GM23338 (cell line): ENCODE results near the gene ITGA8. TPM values are rescaled to one million over a fixed set of nuclear protein-coding genes. Genes with fewer than 3 reads are reported as not detected.

ENCODE experiments used
- ATAC-seq: fragments of 200-7000 bp; cut with Tn5 transposase; 3 replicates; pipeline ENCODE4 v1.9.1; 2020
- DNase-seq: peaks from one replicate; pipeline ENCODE4 v3.0.0-alpha.2; 2015; ENCODE audit warnings: low spot score
- H2AFZ ChIP-seq: fragments of 200-600 bp; sonication (generic); 2 replicates; pipeline ENCODE4 v1.8.0; 2016; ENCODE audit warnings: antibody characterized with exemption, mild to moderate bottlenecking, moderate library complexity
- H3F3A ChIP-seq: fragments of 200-600 bp; sonication (generic); replicated peaks from 2 replicates; pipeline ENCODE4 v1.8.0; 2017; ENCODE audit warnings: antibody characterized with exemption, mixed run types, low read depth
- H3K27ac ChIP-seq: fragments of 200-600 bp; sonication (generic); 2 replicates; pipeline ENCODE4 v1.6.1; 2016; ENCODE audit warnings: low read depth
- H3K27me3 ChIP-seq: fragments of 200-600 bp; sonication (generic); 2 replicates; pipeline ENCODE4 v1.8.0; 2016; ENCODE audit warnings: mild to moderate bottlenecking, mixed run types, moderate library complexity; ENCODE audit not compliant: insufficient read depth
- H3K36me3 ChIP-seq: fragments of 200-600 bp; sonication (generic); 2 replicates; pipeline ENCODE4 v1.8.0; 2016; ENCODE audit warnings: mild to moderate bottlenecking; ENCODE audit not compliant: insufficient read depth
- H3K4me1 ChIP-seq: fragments of 200-600 bp; sonication (generic); 2 replicates; pipeline ENCODE4 v1.8.0; 2016; ENCODE audit warnings: mild to moderate bottlenecking, moderate library complexity; ENCODE audit not compliant: insufficient read depth
- H3K4me2 ChIP-seq: fragments of 200-600 bp; sonication (generic); 2 replicates; pipeline ENCODE4 v1.7.1; 2017; ENCODE audit warnings: mixed run types
- H3K4me3 ChIP-seq: fragments of 200-600 bp; sonication (generic); 2 replicates; pipeline ENCODE4 v1.6.1; 2016; ENCODE audit warnings: mixed run types
- H3K79me2 ChIP-seq: fragments of 200-600 bp; sonication (generic); replicated peaks from 2 replicates; pipeline ENCODE4 v1.8.0; 2017; ENCODE audit warnings: mild to moderate bottlenecking; ENCODE audit not compliant: insufficient read depth
- H3K9me2 ChIP-seq: fragments of 200-600 bp; sonication (generic); 2 replicates; pipeline ENCODE4 v1.8.0; 2017; ENCODE audit not compliant: insufficient read depth
- H4K20me1 ChIP-seq: fragments of 200-600 bp; sonication (generic); replicated peaks from 2 replicates; pipeline ENCODE4 v1.8.0; 2017; ENCODE audit warnings: mild to moderate bottlenecking; ENCODE audit not compliant: insufficient read depth
- H3K27ac Mint-ChIP-seq: 2 replicates; pipeline ENCODE4 v1.8.0; 2020; ENCODE audit warnings: inconsistent platforms, mild to moderate bottlenecking, moderate library complexity, mixed read lengths
- H3K27me3 Mint-ChIP-seq: 3 replicates; pipeline ENCODE4 v1.8.0; 2022; ENCODE audit warnings: low read depth, mild to moderate bottlenecking, moderate library complexity, mixed read lengths, inconsistent platforms; ENCODE audit not compliant: insufficient read depth, poor library complexity
- H3K36me3 Mint-ChIP-seq: 3 replicates; pipeline ENCODE4 v1.8.0; 2021; ENCODE audit warnings: low read depth, mild to moderate bottlenecking, inconsistent platforms, moderate library complexity, mixed read lengths
- H3K4me1 Mint-ChIP-seq: 3 replicates; pipeline ENCODE4 v1.8.0; 2020; ENCODE audit warnings: mild to moderate bottlenecking, inconsistent platforms, mixed read lengths
- H3K4me3 Mint-ChIP-seq: 3 replicates; pipeline ENCODE4 v1.8.0; 2021; ENCODE audit warnings: moderate library complexity, mild to moderate bottlenecking, inconsistent platforms, mixed read lengths
- H3K9me3 Mint-ChIP-seq: 3 replicates; pipeline ENCODE4 v1.8.0; 2020; ENCODE audit warnings: moderate library complexity, mild to moderate bottlenecking, inconsistent platforms, mixed read lengths
- CREB1 ChIP-seq: fragments of 250-450 bp; sonication (Bioruptor Pico); IDR thresholded peaks from 2 replicates; pipeline ENCODE4 v1.5.0; 2020; ENCODE audit warnings: low read depth, mild to moderate bottlenecking, moderate library complexity
- CTCF ChIP-seq, 2 experiments: fragments of 200-600 bp in 1 of 2; sonication (generic) in 1 of 2; conservative IDR thresholded peaks; 2 replicates each; pipeline versions ENCODE4 v1.5.1 to v1.6.1; 2016 to 2017; ENCODE audit warnings: antibody characterized with exemption in 2 of 2, low read depth in 2 of 2, mild to moderate bottlenecking in 2 of 2, moderate library complexity in 1 of 2
- EZH2 ChIP-seq: fragments of 200-600 bp; sonication (generic); IDR thresholded peaks from one replicate; pipeline ENCODE4 v1.8.0; 2017; ENCODE audit warnings: antibody characterized with exemption, mild to moderate bottlenecking, low read depth; ENCODE audit not compliant: unreplicated experiment
- EZH2phosphoT487 ChIP-seq: fragments of 200-600 bp; sonication (generic); IDR thresholded peaks from one replicate; pipeline ENCODE4 v1.8.1; 2018; ENCODE audit warnings: antibody characterized with exemption; ENCODE audit not compliant: unreplicated experiment
- JUNB ChIP-seq: IDR thresholded peaks from one replicate; pipeline ENCODE4 v1.6.1; 2016; ENCODE audit warnings: antibody characterized with exemption; ENCODE audit not compliant: unreplicated experiment
- NANOG ChIP-seq: IDR thresholded peaks from 2 replicates; pipeline ENCODE4 v1.6.1; 2016; ENCODE audit warnings: antibody characterized with exemption, borderline replicate concordance
- POLR2AphosphoS5 ChIP-seq: IDR thresholded peaks from 2 replicates; pipeline ENCODE4 v1.6.1; 2016; ENCODE audit warnings: antibody characterized with exemption, low read depth
- REST ChIP-seq: IDR thresholded peaks from one replicate; pipeline ENCODE4 v1.6.1; 2018; ENCODE audit warnings: antibody characterized with exemption; ENCODE audit not compliant: unreplicated experiment
- STAT1 ChIP-seq: IDR thresholded peaks from one replicate; pipeline ENCODE4 v1.6.1; 2016; ENCODE audit warnings: antibody characterized with exemption; ENCODE audit not compliant: unreplicated experiment
- ZNF114 ChIP-seq: fragments of 250-450 bp; sonication (Bioruptor Pico); IDR thresholded peaks from 2 replicates; pipeline ENCODE4 v1.5.0; 2020; ENCODE audit warnings: mild to moderate bottlenecking, moderate library complexity
- ZNF331 ChIP-seq: fragments of 250-450 bp; sonication (Bioruptor Pico); IDR thresholded peaks from 2 replicates; pipeline ENCODE4 v1.5.0; 2020; ENCODE audit warnings: low read depth, mild to moderate bottlenecking, moderate library complexity
- ZNF462 ChIP-seq: fragments of 250-450 bp; sonication (Bioruptor Pico); IDR thresholded peaks from 2 replicates; pipeline ENCODE4 v1.5.0; 2020; ENCODE audit warnings: mild to moderate bottlenecking, moderate library complexity
- polyA plus RNA-seq: library from polyadenylated mRNA; unstranded; fragments of >200 nt; fragmentation: Nextera tagmentation; extraction: Ambion mirVana; gene quantifications from 2 replicates; pipeline ENCODE4 v1.2.1, GENCODE V29; 2016
- total RNA-seq: library from RNA; depleted of rRNA; stranded (reverse); fragments of >200 nt; shearing (Covaris generic); gene quantifications from 2 replicates; pipeline ENCODE4 v1.2.3, GENCODE V29; 2014
- TF ChIP-seq, protein P1 (sequence below): IDR thresholded peaks from 2 replicates; pipeline ENCODE4 v1.6.1; 2016; ENCODE audit warnings: antibody characterized with exemption

Gene ITGA8
- total and polyA plus RNA-seq, 2 experiments from 2014 or later: not detected

DNA sequence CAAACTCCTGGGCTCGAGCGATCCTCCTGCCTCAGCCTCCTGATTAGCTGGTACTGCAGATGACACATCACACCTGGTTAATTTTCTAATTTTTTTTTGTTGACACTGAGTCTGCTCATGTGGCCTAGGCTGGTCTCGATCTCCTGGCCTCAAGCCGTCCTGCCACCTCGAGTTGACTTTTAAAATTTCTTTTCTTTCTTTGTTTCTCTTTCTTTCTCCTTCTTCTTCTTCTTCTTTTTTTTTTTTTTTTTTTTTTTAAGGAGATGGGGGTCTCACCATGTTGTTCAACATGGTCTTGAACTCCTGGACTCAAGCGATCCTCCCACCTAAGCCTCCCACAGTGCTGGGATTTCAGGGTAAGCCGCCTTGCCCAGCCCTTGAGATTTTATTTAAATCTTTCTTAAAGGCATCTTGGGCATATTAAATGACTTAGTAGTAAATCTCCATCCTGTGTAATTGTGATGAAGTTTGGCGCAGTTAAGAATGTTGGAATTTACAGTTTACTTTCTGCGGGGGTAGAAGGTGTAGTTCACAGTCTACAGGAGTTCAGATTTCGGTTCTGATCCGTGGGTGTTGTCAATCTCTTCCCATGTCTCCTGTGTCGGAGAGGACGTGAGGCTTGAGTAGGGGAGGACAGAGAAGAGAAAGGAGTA is 1.0 kb upstream of the ITGA8 start:
- DNase-seq: no peak
- Mint-ChIP-seq H3K27ac (no peak overlapping the region), H3K9me3 (no peaks in the 10 kb centered on the region), H3K27me3 (peaks cover 31% of the 10 kb centered on the region), H3K4me1 (peaks cover 12% of the 10 kb centered on the region; the same call in 2 of the 3 replicates), H3K4me3 (peak overlapping the region; percentile 22; the same call in 1 of the 3 replicates), H3K36me3 (no peaks in the 10 kb centered on the region)
- no peak for TF ChIP-seq NANOG
- no peak for TF ChIP-seq EZH2
- no peak for TF ChIP-seq CTCF (conservative IDR thresholded peaks at IDR 0.05; ENCODE audit: low read depth in 2 of 2)
- TF ChIP-seq EZH2phosphoT487: no peak
- TF ChIP-seq ZNF331: no peak
- TF ChIP-seq CREB1 (CRISPR knock-in tag): no peak
- TF ChIP-seq, protein P1, sequence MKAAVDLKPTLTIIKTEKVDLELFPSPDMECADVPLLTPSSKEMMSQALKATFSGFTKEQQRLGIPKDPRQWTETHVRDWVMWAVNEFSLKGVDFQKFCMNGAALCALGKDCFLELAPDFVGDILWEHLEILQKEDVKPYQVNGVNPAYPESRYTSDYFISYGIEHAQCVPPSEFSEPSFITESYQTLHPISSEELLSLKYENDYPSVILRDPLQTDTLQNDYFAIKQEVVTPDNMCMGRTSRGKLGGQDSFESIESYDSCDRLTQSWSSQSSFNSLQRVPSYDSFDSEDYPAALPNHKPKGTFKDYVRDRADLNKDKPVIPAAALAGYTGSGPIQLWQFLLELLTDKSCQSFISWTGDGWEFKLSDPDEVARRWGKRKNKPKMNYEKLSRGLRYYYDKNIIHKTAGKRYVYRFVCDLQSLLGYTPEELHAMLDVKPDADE: no peak
- no peak for TF ChIP-seq POLR2AphosphoS5
- TF ChIP-seq STAT1: no peak
- TF ChIP-seq ZNF114 (CRISPR knock-in tag): no peak
- TF ChIP-seq ZNF462: no peak
- TF ChIP-seq JUNB: no peak
- TF ChIP-seq REST: no peak
- Histone ChIP-seq H4K20me1 (no peaks in the 10 kb centered on the region), H3K9me2 (no peaks in the 10 kb centered on the region), H3F3A (0 out of 2 replicates have a peak, but pooled peaks cover 6% of the 10 kb centered on the region), H3K4me1 (no peaks in the 10 kb centered on the region), H2AFZ (no peak overlapping the region), H3K27me3 (peaks cover 40% of the 10 kb centered on the region), H3K36me3 (no peaks in the 10 kb centered on the region), H3K4me3 (no peak overlapping the region), H3K79me2 (no peaks in the 10 kb centered on the region), H3K27ac (no peak overlapping the region), H3K4me2 (peak overlapping the region; percentile 73; the same call in 1 of the 2 replicates)
- no peak for ATAC-seq
